ENCODE data around the gene IFNA2.
A peak's percentile ranks its signal among the peaks of the same experiment; 100 is the strongest.
"Not testable (repeated sequence)": the region's sequence is repeated elsewhere in the genome, so short reads cannot be mapped to it uniquely, and the experiment has no call there.

IFNA2 gene

DNA sequence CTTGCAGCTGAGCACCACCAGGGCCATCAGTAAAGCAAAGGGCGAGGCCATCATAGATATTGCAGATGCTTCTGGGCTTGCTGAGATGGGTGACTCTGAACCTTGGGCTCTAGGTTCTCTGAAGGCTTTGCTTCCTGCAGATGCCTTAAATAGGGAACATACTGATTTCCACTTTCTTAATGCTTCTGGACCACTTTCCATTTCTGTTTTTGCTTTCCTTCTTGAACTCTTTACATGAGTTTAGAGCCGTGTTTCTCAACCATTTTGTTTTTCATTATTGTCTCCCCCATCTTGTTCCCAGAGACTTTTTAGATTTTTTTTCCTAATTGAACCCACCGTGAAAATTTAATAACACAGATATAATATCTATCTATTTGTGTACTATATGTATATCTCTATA lies 17.2 kb downstream of the IFNA2 start, which contains the start of gene IFNA13:
Gene IFNA13 (minus strand): TSS at position 101 of the 400 bp plus-strand sequence. CDS start 47 bp downstream, at position 54.
- Histone ChIP-seq H3K27me3 (ENCODE audit: insufficient read depth, low read depth) (no peaks in the 10 kb centered on the region), H3K79me2 (ENCODE audit: insufficient read depth, low read depth) (no peaks in the 10 kb centered on the region), H3K9ac (no peak within 1 kb of the TSS), H3K36me3 (ENCODE audit: insufficient read depth) (no peaks in the 10 kb centered on the region), H3K27ac (no peak within 1 kb of the TSS), H4K20me1 (ENCODE audit: insufficient read depth) (no peaks in the 10 kb centered on the region), H3K4me2 (no peak within 1 kb of the TSS), H3K4me3 (IDR thresholded peaks at IDR 0.05; ENCODE audit: insufficient read depth, low read depth, low read length) (no peak within 1 kb of the TSS), H2AFZ (ENCODE audit: low read depth) (no peak within 1 kb of the TSS), H3K4me1 (ENCODE audit: low read depth, poor library complexity, severe bottlenecking) (no peaks in the 10 kb centered on the region)
- no peak for TF ChIP-seq CTCF (conservative IDR thresholded peaks at IDR 0.05; ENCODE audit: low read depth, low read length)

- H2AFZ ChIP-seq (ENCODE audit: low read depth); H3K27ac ChIP-seq; H3K36me3 ChIP-seq (ENCODE audit: insufficient read depth); H3K9ac ChIP-seq; H3K4me2 ChIP-seq; H3K4me1 ChIP-seq (ENCODE audit: low read depth, poor library complexity, severe bottlenecking); H4K20me1 ChIP-seq (ENCODE audit: insufficient read depth); H3K4me3 ChIP-seq (IDR thresholded peaks at IDR 0.05; ENCODE audit: insufficient read depth, low read depth, low read length); H3K27me3 ChIP-seq (ENCODE audit: insufficient read depth, low read depth); H3K79me2 ChIP-seq (ENCODE audit: insufficient read depth, low read depth): not testable (repeated sequence)
Observed at GRCh38 chr9:21367169-21367568, 18.0 kb downstream of the IFNA2 start.

DNA sequence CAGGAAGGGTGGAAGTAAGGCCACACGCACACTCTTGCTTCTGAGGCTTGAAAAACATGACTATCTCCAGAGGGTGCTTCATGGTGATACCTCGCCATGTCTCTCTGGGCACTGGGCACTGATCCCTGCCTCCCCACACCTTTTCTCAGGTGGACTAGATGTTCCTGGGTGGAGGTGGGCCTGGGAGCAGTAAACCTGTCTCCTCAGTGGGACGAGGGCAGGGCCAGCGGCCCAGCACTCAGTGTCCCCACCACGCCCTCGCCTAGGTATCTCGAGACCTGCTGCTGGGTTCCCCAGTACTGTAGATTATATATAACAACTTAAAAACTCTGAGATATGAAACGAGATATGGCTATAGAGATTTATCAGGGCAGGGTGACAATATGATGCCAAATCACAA lies 22.9 kb downstream of the IFNA2 start:
- no peak overlapping the region for H2AFZ ChIP-seq (ENCODE audit: low read depth)
- H3K27me3 ChIP-seq (ENCODE audit: insufficient read depth, low read depth) = peaks cover 10% of the 10 kb centered on the region
- no peak overlapping the region for H3K4me3 ChIP-seq (IDR thresholded peaks at IDR 0.05; ENCODE audit: insufficient read depth, low read depth, low read length)
- H3K36me3 ChIP-seq (ENCODE audit: insufficient read depth) = no peaks in the 10 kb centered on the region
- H3K4me2 ChIP-seq = no peak overlapping the region
- H3K9ac ChIP-seq = no peak overlapping the region
- H3K27ac ChIP-seq = no peak overlapping the region
- no peaks in the 10 kb centered on the region for H3K79me2 ChIP-seq (ENCODE audit: insufficient read depth, low read depth)
- peaks cover 10% of the 10 kb centered on the region for H3K4me1 ChIP-seq (ENCODE audit: low read depth, poor library complexity, severe bottlenecking)
- no peak for TF ChIP-seq CTCF (conservative IDR thresholded peaks at IDR 0.05; ENCODE audit: low read depth, low read length)
- no peaks in the 10 kb centered on the region for H4K20me1 ChIP-seq (ENCODE audit: insufficient read depth)

DNA sequence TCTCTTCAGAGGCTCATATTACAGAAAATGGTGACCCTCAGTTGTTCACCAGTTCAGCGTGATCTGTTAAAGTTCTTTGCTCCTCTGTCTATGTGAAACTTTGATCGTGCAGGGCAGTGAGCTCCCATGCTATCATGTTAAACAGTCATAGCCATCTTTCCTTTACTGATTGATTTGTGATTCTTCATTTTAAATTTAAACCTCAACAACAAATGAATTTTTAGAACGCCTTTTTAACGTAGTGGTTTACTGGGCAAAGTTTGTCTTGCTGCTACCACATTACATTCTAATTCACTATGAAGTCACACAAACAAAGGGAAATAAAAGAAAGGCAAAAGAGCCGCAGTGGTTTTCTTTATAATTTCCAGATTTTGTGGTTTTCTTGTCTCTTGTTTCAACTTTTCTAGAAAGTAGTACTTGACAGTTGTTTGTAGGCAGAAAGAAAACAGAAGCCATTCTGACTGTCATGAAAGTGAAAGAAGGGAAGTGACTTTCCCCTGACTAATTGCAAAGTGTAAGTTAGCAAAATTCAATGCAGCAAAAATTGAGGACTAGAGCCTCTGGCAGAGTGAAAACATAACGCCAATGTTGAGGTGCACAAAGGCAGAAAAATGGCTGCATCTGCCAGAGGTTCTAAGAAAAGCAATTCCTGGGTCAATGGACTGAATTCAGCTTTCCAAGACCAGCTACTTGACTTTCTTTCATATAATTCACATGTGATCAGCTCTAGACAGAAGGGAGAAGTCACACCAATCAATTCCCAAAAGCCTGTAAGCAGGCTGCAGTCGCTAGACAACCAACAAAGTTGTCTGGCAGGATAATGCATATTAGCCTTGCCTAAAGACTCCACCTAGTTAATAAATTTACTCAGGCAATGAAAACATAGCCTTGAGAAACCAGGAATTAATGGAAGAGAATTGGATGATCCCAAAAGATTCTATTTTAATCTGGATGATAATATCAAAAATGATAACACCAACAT lies 27.4 kb downstream of the IFNA2 start:
- no peak overlapping the region for H3K27ac ChIP-seq
- H3K4me1 ChIP-seq (ENCODE audit: low read depth, poor library complexity, severe bottlenecking) = peaks cover 15% of the 10 kb centered on the region
- peak overlapping the region; percentile 47 for H3K4me2 ChIP-seq
- H4K20me1 ChIP-seq (ENCODE audit: insufficient read depth) = no peaks in the 10 kb centered on the region
- H3K4me3 ChIP-seq (IDR thresholded peaks at IDR 0.05; ENCODE audit: insufficient read depth, low read depth, low read length) = no peak overlapping the region
- H3K79me2 ChIP-seq (ENCODE audit: insufficient read depth, low read depth) = no peaks in the 10 kb centered on the region
- no peaks in the 10 kb centered on the region for H3K36me3 ChIP-seq (ENCODE audit: insufficient read depth)
- H3K9ac ChIP-seq = no peak overlapping the region
- peaks cover 10% of the 10 kb centered on the region for H3K27me3 ChIP-seq (ENCODE audit: insufficient read depth, low read depth)
- no peak for TF ChIP-seq CTCF (conservative IDR thresholded peaks at IDR 0.05; ENCODE audit: low read depth, low read length)
- H2AFZ ChIP-seq (ENCODE audit: low read depth) = no peak overlapping the region

DNA sequence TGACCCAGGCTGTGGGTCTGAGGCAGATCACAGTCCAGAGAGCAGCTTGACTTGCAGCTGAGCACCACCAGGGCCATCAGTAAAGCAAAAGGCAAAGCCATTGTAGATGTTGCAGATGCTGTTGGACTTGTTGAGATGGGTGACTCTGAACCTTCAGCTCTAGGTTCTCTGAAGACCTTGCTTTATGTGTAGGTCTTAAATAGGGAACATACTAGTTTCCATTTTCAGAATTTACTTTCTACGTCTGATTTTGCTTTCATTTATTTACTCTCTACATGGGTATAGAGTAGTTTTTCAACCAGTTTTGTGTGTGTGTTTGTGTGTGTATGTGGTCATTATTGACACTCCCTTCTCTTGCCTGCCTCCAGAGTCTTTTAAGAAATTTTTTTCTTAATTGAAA lies 34.4 kb downstream of the IFNA2 start, which contains the start of gene IFNA6:
Gene IFNA6 (minus strand): TSS at position 101 of the 400 bp plus-strand sequence. CDS start 0 bp downstream, at position 101.
- Histone ChIP-seq H3K9ac (no peak within 1 kb of the TSS), H3K4me1 (ENCODE audit: low read depth, poor library complexity, severe bottlenecking) (no peaks in the 10 kb centered on the region), H3K79me2 (ENCODE audit: insufficient read depth, low read depth) (no peaks in the 10 kb centered on the region), H3K27me3 (ENCODE audit: insufficient read depth, low read depth) (no peaks in the 10 kb centered on the region; the same call in 1 of the 2 replicates), H2AFZ (ENCODE audit: low read depth) (no peak within 1 kb of the TSS), H3K36me3 (ENCODE audit: insufficient read depth) (no peaks in the 10 kb centered on the region), H3K4me2 (no peak within 1 kb of the TSS), H3K27ac (no peak within 1 kb of the TSS), H4K20me1 (ENCODE audit: insufficient read depth) (no peaks in the 10 kb centered on the region), H3K4me3 (IDR thresholded peaks at IDR 0.05; ENCODE audit: insufficient read depth, low read depth, low read length) (no peak within 1 kb of the TSS)
- TF ChIP-seq CTCF (conservative IDR thresholded peaks at IDR 0.05; ENCODE audit: low read depth, low read length) = no peak

All from KMS-11 (cell line).